Heart left ventricle (tissue), 16 donors: Measurements from ENCODE around the gene ARSI. TPM values are rescaled to one million over a fixed set of nuclear protein-coding genes. Genes with fewer than 3 reads are reported as not detected.

ENCODE experiments used
- ATAC-seq, 4 donors: fragments of 200-7000 bp; cut with Tn5 transposase; one replicate each; pipeline ENCODE4 v1.9.1; 2020 to 2022; ENCODE audit warnings: moderate library complexity in 4 of 4, mild to moderate bottlenecking in 3 of 4, moderate number of reproducible peaks in 1 of 4
- DNase-seq, 5 donors: peaks; one replicate each; pipeline ENCODE4 v3.0.0-alpha.2; 2020
- H3K27ac ChIP-seq, 12 donors: fragments of 200-600 bp; sonication (generic) in 4 of 12; one replicate each; pipeline versions ENCODE4 v1.5.0 to v1.8.0; 2016 to 2022; ENCODE audit warnings: mild to moderate bottlenecking in 2 of 12
- H3K27me3 ChIP-seq, 9 donors: fragments of 200-600 bp; sonication (generic) in 2 of 9; one replicate each; pipeline versions ENCODE4 v1.5.1 to v1.8.0; 2016 to 2022; ENCODE audit warnings: mild to moderate bottlenecking in 3 of 9
- H3K36me3 ChIP-seq, 9 donors: fragments of 200-600 bp; sonication (generic) in 2 of 9; one replicate each; pipeline versions ENCODE4 v1.5.0 to v1.8.0; 2018 to 2022; ENCODE audit warnings: mild to moderate bottlenecking in 2 of 9
- H3K4me1 ChIP-seq, 12 donors: fragments of 200-600 bp; sonication (generic) in 4 of 12; one replicate each; pipeline versions ENCODE4 v1.5.0 to v1.8.0; 2016 to 2022; ENCODE audit warnings: mild to moderate bottlenecking in 3 of 12
- H3K4me3 ChIP-seq, 12 donors: fragments of 200-600 bp; sonication (generic) in 4 of 12; one replicate each; pipeline versions ENCODE4 v1.5.0 to v1.8.0; 2017 to 2022; ENCODE audit warnings: mild to moderate bottlenecking in 9 of 12, moderate library complexity in 4 of 12
- H3K9me3 ChIP-seq, 12 donors: fragments of 200-600 bp; sonication (generic) in 4 of 12; one replicate each; pipeline versions ENCODE4 v1.5.0 to v1.8.0; 2016 to 2022; ENCODE audit warnings: mild to moderate bottlenecking in 1 of 12
- CTCF ChIP-seq, 12 donors: fragments of 200-600 bp; sonication (generic) in 4 of 12; IDR thresholded peaks; one replicate each; pipeline versions ENCODE4 v1.5.0 to v1.8.0; 2018 to 2022; ENCODE audit warnings: antibody characterized with exemption in 12 of 12, mild to moderate bottlenecking in 5 of 12
- POLR2A ChIP-seq, 2 donors: fragments of 450-650 bp; IDR thresholded peaks; one replicate each; pipeline ENCODE4 v1.6.1; 2017; ENCODE audit warnings: antibody characterized with exemption in 2 of 2, mild to moderate bottlenecking in 2 of 2, moderate library complexity in 2 of 2
- WGBS, 4 donors: extraction: QIAGEN DNeasy Blood & Tissue Kit in 2 of 4; methylation state at CpG; one replicate each; pipeline versions ENCODE4 v1.1.5 to v1.1.7; 2013 to 2018; 5-methylcytosine and 5-hydroxymethylcytosine counted together
- intact Hi-C, 10 donors: fragments of 100-400 bp; cut with DNase I; formaldehyde crosslinking; loops; one replicate each; pipeline versions ENCODE4 v1.11.1 to v1.14.2; 2022
- polyA plus RNA-seq, 2 donors: library from polyadenylated mRNA; stranded (reverse); fragments of 200-250 nt; gene quantifications; one replicate each; pipeline ENCODE4 v1.2.3, GENCODE V29; 2013
- total RNA-seq, 9 donors: library from RNA; depleted of rRNA in 2 of 9; stranded (reverse); fragments of >200 nt in 2 of 9; fragmentation: NEBNext Ultra II Directional in 3 of 9; extraction: Animal tissue kit (Norgen Biotek cat#: 25700) in 3 of 9; gene quantifications; one replicate each; pipeline versions ENCODE4 v1.1.0 to v1.2.4, GENCODE V29; 2016 to 2023
- donor health status: ischemic (EF 13 %, LVEDD 7.1; RV severe dilation, severe dysfunction).
- donor health status: healthy with polysubstance abuse.
- donor health status: DM: no; HTN: yes; CAD: no.
- donor health status: DM: no; HTN: no; CAD: no.
- donor health status: ischemic (EF 25% LVEDD 6.9; RV normal size, moderate dysfunction).
- donor health status: ischemic (EF 25% LVEDD 5.7; RV mildly dilated, moderate dysfunction).
- donor health status: healthy.
- donor health status: DM: yes; HTN: yes; CAD: no.
- donor health status: ischemic (EF 35%, LVEDD 5.7; RV mildly dilated, moderate dysfunction).
- donor health status: nonischemic (EF 11% LVEDD 7.7; RV severe dilation, severe dysfunction).
- donor health status: DM: yes; HTN: yes; CAD: no.
- donor health status: PGD.
- donor health status: ischemic (EF 29% LVEDD 5.4; RV normal size, mild dysfunction).
- donor health status: nonischemic (EF 23%, LVEDD 6.1; RV moderate dilation, normal function).

ARSI gene
- total and polyA plus RNA-seq, 11 donors, result 0.12 to 0.95 (median 0.42) TPM; not detected in 3

GRCh38 chr5:150305557-150305956, 2.9 kb upstream of the ARSI start:
- Histone ChIP-seq H3K4me3 (no peak overlapping the region), H3K36me3 (no peaks in the 10 kb centered on the region), H3K9me3 (no peaks in the 10 kb centered on the region), H3K4me1 (peaks cover 0 to 34% (median 9%) of the 10 kb centered on the region in 12 donors), H3K27me3 (peaks cover 0 to 32% (median 16%) of the 10 kb centered on the region in 9 donors), H3K27ac (peak overlapping the region in 1 of 12 donors; percentile 51)
- ATAC-seq (no peak), DNase-seq (no peak)
- TF ChIP-seq CTCF (IDR thresholded peaks at IDR 0.05), result no peak
- TF ChIP-seq POLR2A (IDR thresholded peaks at IDR 0.05), result no peak
- 31 to 42% (median 37%) methylated on average over 1 of the region's 1 CpG for WGBS, 4 donors
- intact Hi-C loops, result no loop called here

- peaks cover 0 to 34% (median 9%) of the 10 kb centered on the region in 12 donors for H3K4me1 ChIP-seq
- H3K27me3 ChIP-seq, result peaks cover 0 to 32% (median 16%) of the 10 kb centered on the region in 9 donors
- H3K27ac ChIP-seq, result peak overlapping the region in 1 of 12 donors; percentile 51
- H3K4me3 ChIP-seq, result no peak overlapping the region
- intact Hi-C loops, result no loop called here
- no peak for TF ChIP-seq POLR2A (IDR thresholded peaks at IDR 0.05)
- TF ChIP-seq CTCF (IDR thresholded peaks at IDR 0.05), result no peak
- DNase-seq (no peak), ATAC-seq (no peak)
- H3K9me3 ChIP-seq, result no peaks in the 10 kb centered on the region
- H3K36me3 ChIP-seq, result no peaks in the 10 kb centered on the region
- 85 to 89% (median 86%) methylated on average over 2 of the region's 2 CpGs for WGBS, 4 donors
Measured at GRCh38 chr5:150305095-150305494, 2.4 kb upstream of the ARSI start.

- no peaks in the 10 kb centered on the region for H3K9me3 ChIP-seq
- no peak overlapping the region for H3K4me3 ChIP-seq
- DNase-seq (no peak), ATAC-seq (no peak)
- peaks cover 0 to 34% (median 9%) of the 10 kb centered on the region in 12 donors for H3K4me1 ChIP-seq
- H3K27me3 ChIP-seq, result peaks cover 0 to 32% (median 16%) of the 10 kb centered on the region in 9 donors
- TF ChIP-seq POLR2A (IDR thresholded peaks at IDR 0.05) (no peak), CTCF (IDR thresholded peaks at IDR 0.05) (no peak)
- peak overlapping the region in 5 of 12 donors; percentile 34 to 73 (median 46) for H3K27ac ChIP-seq
- intact Hi-C loops, result no loop called here
- WGBS, 4 donors, result 79 to 89% (median 85%) methylated on average over 4 of the region's 4 CpGs
- no peaks in the 10 kb centered on the region for H3K36me3 ChIP-seq
Measured at GRCh38 chr5:150304481-150305081, 1.9 kb upstream of the ARSI start.

GRCh38 chr5:150303660-150304386, 1.1 kb upstream of the ARSI start:
- Histone ChIP-seq H3K4me1 (peaks cover 0 to 34% (median 9%) of the 10 kb centered on the region in 12 donors), H3K27ac (peak overlapping the region in 6 of 12 donors; percentile 13 to 73 (median 50)), H3K36me3 (no peaks in the 10 kb centered on the region), H3K4me3 (no peak overlapping the region), H3K27me3 (peaks cover 0 to 32% (median 16%) of the 10 kb centered on the region in 9 donors), H3K9me3 (no peaks in the 10 kb centered on the region)
- no peak for DNase-seq
- peak in 1 of 4 donors; percentile 10 for ATAC-seq
- intact Hi-C loops, result no loop called here
- no peak for TF ChIP-seq CTCF (IDR thresholded peaks at IDR 0.05)
- TF ChIP-seq POLR2A (IDR thresholded peaks at IDR 0.05), result no peak
- WGBS, 4 donors, result 47 to 67% (median 59%) methylated on average over 7 of the region's 7 CpGs
